Measurements from ENCODE around the gene STKLD1.

DNA sequence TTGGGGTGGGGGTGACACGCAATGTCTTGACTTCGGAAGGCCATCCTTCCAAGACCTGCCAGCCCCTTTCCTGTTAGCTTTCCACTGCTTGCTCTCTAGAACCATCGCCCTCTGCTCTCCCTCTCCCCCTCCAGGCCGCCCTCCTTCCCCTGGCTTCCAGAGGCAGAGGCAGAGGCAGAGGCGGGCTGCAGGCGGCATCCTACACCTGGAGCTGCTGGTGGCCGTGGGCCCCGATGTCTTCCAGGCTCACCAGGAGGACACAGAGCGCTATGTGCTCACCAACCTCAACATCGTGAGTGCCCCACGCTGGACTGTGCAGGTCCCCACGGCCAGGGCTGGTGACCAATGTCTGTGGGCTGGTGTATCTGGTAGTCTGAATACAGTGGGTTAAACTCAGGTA, 48.0 kb downstream of the STKLD1 start:
- TF ChIP-seq, protein P1, sequence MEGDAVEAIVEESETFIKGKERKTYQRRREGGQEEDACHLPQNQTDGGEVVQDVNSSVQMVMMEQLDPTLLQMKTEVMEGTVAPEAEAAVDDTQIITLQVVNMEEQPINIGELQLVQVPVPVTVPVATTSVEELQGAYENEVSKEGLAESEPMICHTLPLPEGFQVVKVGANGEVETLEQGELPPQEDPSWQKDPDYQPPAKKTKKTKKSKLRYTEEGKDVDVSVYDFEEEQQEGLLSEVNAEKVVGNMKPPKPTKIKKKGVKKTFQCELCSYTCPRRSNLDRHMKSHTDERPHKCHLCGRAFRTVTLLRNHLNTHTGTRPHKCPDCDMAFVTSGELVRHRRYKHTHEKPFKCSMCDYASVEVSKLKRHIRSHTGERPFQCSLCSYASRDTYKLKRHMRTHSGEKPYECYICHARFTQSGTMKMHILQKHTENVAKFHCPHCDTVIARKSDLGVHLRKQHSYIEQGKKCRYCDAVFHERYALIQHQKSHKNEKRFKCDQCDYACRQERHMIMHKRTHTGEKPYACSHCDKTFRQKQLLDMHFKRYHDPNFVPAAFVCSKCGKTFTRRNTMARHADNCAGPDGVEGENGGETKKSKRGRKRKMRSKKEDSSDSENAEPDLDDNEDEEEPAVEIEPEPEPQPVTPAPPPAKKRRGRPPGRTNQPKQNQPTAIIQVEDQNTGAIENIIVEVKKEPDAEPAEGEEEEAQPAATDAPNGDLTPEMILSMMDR (IDR thresholded peaks at IDR 0.05), result no peak
- no peak for TF ChIP-seq POLR2A (IDR thresholded peaks at IDR 0.05)

All from esophagus squamous epithelium (tissue), 4 donors.